ENCODE results near the gene CST3.

GRCh38 chr20:23631226-23631822, 6.4 kb downstream of the CST3 start:
- TF ChIP-seq, protein P1, sequence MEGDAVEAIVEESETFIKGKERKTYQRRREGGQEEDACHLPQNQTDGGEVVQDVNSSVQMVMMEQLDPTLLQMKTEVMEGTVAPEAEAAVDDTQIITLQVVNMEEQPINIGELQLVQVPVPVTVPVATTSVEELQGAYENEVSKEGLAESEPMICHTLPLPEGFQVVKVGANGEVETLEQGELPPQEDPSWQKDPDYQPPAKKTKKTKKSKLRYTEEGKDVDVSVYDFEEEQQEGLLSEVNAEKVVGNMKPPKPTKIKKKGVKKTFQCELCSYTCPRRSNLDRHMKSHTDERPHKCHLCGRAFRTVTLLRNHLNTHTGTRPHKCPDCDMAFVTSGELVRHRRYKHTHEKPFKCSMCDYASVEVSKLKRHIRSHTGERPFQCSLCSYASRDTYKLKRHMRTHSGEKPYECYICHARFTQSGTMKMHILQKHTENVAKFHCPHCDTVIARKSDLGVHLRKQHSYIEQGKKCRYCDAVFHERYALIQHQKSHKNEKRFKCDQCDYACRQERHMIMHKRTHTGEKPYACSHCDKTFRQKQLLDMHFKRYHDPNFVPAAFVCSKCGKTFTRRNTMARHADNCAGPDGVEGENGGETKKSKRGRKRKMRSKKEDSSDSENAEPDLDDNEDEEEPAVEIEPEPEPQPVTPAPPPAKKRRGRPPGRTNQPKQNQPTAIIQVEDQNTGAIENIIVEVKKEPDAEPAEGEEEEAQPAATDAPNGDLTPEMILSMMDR (IDR thresholded peaks at IDR 0.05) = no peak
- TF ChIP-seq POLR2A (IDR thresholded peaks at IDR 0.05; ENCODE audit: low read depth) = no peak
- TF ChIP-seq EP300 (IDR thresholded peaks at IDR 0.05) = no peak
- TF ChIP-seq POLR2AphosphoS5 (IDR thresholded peaks at IDR 0.05) = no peak
